GM10248 (cell line): ENCODE measurements around the gene ANP32A.
"Not testable (repeated sequence)": the region's sequence is repeated elsewhere in the genome, so short reads cannot be mapped to it uniquely, and the experiment has no call there.

Experiments
- CTCF ChIA-PET: fragments of 300-600 bp; sonication (Branson Sonifier 250); formaldehyde crosslinking; extraction: SDS; loops from one replicate; lab custom pipeline; 2021; ENCODE audit warnings: antibody characterized with exemption; lab: Yijun Ruan, JAX
- POLR2A ChIA-PET: fragments of 350-650 bp; sonication (Branson Sonifier 250); formaldehyde crosslinking; extraction: SDS; loops from one replicate; lab custom pipeline; 2020; ENCODE audit warnings: antibody characterized with exemption; lab: Yijun Ruan, JAX
- DNase-seq: peaks from one replicate; pipeline ENCODE4 v3.0.0; 2012; ENCODE audit errors: extremely low spot score
- TF ChIP-seq, protein P1 (sequence below): IDR thresholded peaks from 2 replicates; pipeline ENCODE4 v1.5.1; 2012; ENCODE audit warnings: mild to moderate bottlenecking, low read depth; ENCODE audit errors: extremely low read depth, missing control alignments, control extremely low read depth

The ANP32A gene

DNA sequence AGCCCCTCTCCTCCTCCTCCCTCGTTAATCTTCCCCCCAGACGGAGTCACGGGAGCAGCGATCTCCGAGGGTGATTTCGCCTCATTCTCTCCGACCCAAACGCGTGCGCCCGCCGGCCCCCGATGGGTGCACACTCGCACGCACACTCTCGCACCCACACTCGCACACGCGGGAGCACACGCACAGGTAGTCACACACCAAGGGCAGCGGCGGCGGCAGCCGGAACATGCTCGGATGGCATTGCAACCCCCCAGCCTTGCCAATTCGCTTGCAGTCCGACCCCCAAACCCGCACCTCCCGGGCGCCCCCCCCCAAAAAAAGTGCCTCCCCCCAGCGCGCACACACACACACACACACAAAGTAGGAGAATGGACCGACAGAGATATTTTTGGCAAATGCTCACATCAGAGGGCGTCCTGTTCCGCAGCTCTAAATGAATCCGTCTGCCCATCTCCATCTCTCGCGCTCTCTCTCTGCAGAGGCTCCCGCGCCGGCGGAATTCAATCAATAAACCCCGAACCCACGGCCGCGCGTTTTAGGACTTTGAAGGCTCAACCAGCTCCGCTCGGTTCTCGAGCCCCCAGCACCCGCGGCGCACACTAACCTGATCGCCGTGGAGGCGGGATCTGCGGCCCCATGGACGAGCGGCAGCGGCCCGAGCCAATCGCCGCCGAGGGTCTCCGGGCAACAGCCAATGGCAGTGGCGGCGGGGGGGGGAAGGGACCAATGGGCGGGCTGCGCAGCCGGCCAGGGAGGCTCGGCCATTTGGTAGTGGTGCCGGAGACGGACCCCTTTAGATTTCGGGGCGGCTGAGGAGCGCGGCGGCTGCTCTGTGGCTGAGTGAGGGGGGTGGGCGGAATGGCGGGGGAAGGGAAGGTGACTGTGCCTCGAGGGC is at the start of gene ANP32A:
ANP32A (minus strand) TSS at position 601 of the 895 bp plus-strand sequence; CDS start at position 457, 144 bp downstream.
- TF ChIP-seq, protein P1, sequence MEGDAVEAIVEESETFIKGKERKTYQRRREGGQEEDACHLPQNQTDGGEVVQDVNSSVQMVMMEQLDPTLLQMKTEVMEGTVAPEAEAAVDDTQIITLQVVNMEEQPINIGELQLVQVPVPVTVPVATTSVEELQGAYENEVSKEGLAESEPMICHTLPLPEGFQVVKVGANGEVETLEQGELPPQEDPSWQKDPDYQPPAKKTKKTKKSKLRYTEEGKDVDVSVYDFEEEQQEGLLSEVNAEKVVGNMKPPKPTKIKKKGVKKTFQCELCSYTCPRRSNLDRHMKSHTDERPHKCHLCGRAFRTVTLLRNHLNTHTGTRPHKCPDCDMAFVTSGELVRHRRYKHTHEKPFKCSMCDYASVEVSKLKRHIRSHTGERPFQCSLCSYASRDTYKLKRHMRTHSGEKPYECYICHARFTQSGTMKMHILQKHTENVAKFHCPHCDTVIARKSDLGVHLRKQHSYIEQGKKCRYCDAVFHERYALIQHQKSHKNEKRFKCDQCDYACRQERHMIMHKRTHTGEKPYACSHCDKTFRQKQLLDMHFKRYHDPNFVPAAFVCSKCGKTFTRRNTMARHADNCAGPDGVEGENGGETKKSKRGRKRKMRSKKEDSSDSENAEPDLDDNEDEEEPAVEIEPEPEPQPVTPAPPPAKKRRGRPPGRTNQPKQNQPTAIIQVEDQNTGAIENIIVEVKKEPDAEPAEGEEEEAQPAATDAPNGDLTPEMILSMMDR: no peak
- POLR2A ChIA-PET: no interaction called here
- CTCF ChIA-PET: interaction anchor here (1.1 kb wide), 1 partner anchor 37 kb away, joined by 4 read pairs; no protein-coding TSS in a partner anchor
- DNase-seq: peak; percentile 99

DNA sequence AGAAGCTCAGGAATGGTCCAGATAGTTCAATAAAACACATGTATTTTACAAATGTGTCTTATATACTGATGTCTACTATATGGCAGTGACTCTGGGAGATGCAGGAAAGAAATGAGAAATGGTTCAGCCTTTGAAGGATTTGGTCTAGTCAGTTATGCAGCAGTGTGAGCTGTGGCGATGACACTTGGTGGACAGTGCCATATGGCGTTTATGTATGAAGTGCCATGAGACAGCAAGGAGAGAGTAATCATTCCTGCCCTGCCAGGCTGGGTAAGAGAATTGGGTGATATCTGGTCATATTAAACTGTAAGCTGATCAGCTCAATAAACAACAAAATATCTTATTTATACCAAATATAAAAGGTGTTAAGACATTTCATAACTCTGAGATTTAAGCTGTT is 47.6 kb upstream of the ANP32A start:
- ChIA-PET CTCF (interaction anchor here (0.7 to 3.3 kb wide), 8 partner anchors 8 to 314 kb away, joined by 3 to 17 read pairs (median 6); no protein-coding TSS in a partner anchor), POLR2A (no interaction called here)
- DNase-seq: no peak
- TF ChIP-seq, protein P1: no peak

DNA sequence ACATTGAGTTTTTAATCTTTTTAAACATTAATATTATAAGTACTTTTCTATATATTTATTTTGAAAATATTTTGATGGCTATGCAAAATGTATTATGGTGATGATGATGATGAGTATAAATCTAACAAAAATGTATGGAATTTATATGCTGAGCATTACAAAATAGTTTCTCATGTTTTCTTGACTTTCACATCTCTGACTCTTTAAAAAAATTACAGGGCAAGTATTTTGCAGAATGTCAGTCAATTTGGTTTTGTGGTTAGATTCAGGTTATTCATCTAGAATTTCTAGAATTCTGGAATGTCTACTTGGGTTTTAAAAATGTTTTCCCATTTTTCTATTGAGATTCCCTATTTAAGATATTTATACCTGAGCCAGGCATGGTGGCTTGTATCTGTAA is 41.7 kb upstream of the ANP32A start:
- TF ChIP-seq, protein P1: no peak
- no peak for DNase-seq
- CTCF ChIA-PET: interaction anchor here (0.7 to 4.2 kb wide), 3 partner anchors 13 to 253 kb away, joined by 3 to 18 read pairs (median 3); no protein-coding TSS in a partner anchor
- POLR2A ChIA-PET: no interaction called here

DNA sequence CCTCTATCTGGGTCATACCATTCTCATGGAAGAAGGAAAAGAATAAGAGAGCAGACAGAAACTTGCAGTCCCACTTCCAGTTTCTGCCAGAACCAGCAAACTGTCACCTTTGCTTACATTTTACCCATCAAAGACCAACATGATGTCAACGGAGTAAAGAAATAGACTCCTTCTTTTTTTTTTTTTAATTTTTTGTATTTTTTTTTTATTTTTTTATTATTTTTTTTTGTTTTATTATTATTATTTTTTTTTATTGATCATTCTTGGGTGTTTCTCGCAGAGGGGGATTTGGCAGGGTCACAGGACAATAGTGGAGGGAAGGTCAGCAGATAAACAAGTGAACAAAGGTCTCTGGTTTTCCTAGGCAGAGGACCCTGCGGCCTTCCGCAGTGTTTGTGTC is 38.0 kb upstream of the ANP32A start:
- POLR2A ChIA-PET: not testable (repeated sequence)

DNA sequence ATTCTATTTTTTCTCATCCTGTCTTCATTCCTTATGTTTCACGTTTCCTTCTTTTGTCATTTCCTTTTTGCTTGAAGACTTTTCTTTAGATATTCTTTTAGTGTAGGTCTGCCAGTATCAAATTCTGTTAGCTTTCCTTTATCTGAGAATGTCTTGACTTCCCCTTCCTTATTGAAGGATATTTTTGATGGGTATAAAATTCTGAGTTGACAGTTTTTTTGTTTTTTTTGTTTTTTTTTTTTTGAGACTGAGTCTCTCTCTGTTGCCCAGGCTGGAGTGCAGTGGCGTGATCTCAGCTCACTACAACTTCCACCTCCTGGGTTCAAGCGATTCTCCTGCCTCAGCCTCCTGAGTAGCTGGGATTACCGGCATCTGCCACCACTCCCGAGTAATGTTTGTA is 36.7 kb upstream of the ANP32A start:
- CTCF ChIA-PET, DNase-seq, POLR2A ChIA-PET: not testable (repeated sequence)

More for the DNA sequence above, 38.0 kb upstream of the ANP32A start:
- DNase-seq, CTCF ChIA-PET: not testable (repeated sequence)

DNA sequence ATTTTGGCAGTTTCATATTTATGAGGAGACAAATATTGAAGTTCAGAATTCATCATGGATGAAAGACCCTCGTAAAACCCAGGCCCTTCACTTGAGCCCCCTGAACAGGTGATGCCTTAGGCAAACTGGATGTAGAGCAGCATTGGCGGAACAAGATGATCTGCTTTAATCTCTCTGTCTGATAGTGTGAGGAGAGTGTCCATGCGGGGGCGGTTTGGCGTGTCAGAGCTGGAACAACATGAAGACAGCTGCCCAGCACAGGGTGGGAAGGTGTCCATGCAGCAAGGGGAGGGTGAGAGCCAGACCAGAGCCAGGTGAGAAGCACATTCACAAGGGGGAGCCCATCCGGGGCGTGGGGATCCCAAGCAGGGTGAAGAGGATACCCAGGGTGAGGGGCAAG is 31.8 kb upstream of the ANP32A start:
- TF ChIP-seq, protein P1: no peak
- no peak for DNase-seq
- CTCF ChIA-PET: interaction anchor here (1.4 to 2.2 kb wide), 4 partner anchors 12 to 68 kb away, joined by 3 to 6 read pairs (median 5); no protein-coding TSS in a partner anchor
- POLR2A ChIA-PET: no interaction called here

DNA sequence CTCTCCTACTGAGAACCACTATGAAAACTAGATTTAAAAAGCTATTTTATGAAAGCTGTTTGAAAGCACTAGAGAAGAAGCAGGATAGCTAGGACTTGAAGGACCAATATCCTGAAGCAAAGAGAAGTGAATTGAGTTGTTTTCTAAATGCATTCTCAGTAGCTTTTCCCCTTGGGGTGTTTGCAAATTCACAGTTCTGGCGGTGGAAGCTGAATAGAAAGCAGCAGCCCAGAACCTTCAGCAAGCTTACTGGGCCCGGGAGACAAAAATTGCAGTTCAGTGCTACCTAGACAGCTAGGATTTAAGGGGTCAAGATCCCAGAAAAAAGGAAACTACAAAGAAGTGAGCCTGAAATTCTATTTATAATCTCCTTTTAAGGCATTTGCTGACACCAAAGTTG is 31.3 kb upstream of the ANP32A start:
- CTCF ChIA-PET: interaction anchor here (1.4 to 2.2 kb wide), 3 partner anchors 13 to 24 kb away, joined by 3 to 6 read pairs (median 6); no protein-coding TSS in a partner anchor
- TF ChIP-seq, protein P1: no peak
- no peak for DNase-seq
- POLR2A ChIA-PET: no interaction called here
